ENCODE results near the gene RABGAP1L. TPM values are rescaled to one million over a fixed set of nuclear protein-coding genes. Genes with fewer than 3 reads are reported as not detected.

The RABGAP1L gene
- total and polyA plus RNA-seq, 2 donors (not counting 3 experiments of a cell fraction or from before 2014, with no cell fraction given) = 6.4 to 22.2 TPM

GRCh38 chr1:174406421-174406820 is 247.1 kb downstream of the RABGAP1L start:
- Histone ChIP-seq H3K4me2 (ENCODE audit: insufficient read depth, low read length) (no peak overlapping the region), H3K9ac (replicated peaks; ENCODE audit: extremely low read depth, insufficient read depth, low read length) (no peak overlapping the region), H2AFZ (ENCODE audit: low read depth, low read length) (no peak overlapping the region), H3K27ac (ENCODE audit: insufficient read depth, low read depth, low read length) (no peak overlapping the region), H3K4me3 (replicated peaks in 1 of 3; ENCODE audit: insufficient read depth in 1 of 3, low read depth in 1 of 3, low read length in 3 of 3) (no peak overlapping the region), H3K27me3 (ENCODE audit: control insufficient read depth in 2 of 2, insufficient read depth in 2 of 2, low read length in 2 of 2) (no peaks in the 10 kb centered on the region), H3K4me1 (ENCODE audit: control insufficient read depth, extremely low read depth, insufficient read depth, low read length) (no peaks in the 10 kb centered on the region), H4K20me1 (replicated peaks; ENCODE audit: control insufficient read depth, extremely low read depth, insufficient read depth, low read length) (no peaks in the 10 kb centered on the region), H3K9me3 (replicated peaks; ENCODE audit: control insufficient read depth, insufficient read depth, low read length) (no peaks in the 10 kb centered on the region), H3K36me3 (ENCODE audit: control insufficient read depth in 2 of 2, extremely low read depth in 1 of 2, insufficient read depth in 2 of 2, low read length in 2 of 2) (no peaks in the 10 kb centered on the region), H3K9me1 (replicated peaks; ENCODE audit: control insufficient read depth, extremely low read depth, insufficient read depth, low read length) (no peaks in the 10 kb centered on the region), H3K79me2 (ENCODE audit: control insufficient read depth, insufficient read depth, low read length) (no peaks in the 10 kb centered on the region)
- ChIA-PET POLR2A (no interaction called here), CTCF (no interaction called here)
- BruUV-seq (replicated peaks) = no TSS peak
- intact Hi-C loops (cut with micrococcal nuclease) (no loop called here), dilution Hi-C loops (cut with MboI; ENCODE audit: extremely low pct_ligation_motif_present, low sequenced_read_pairs) (no loop called here)
- TF ChIP-seq MYC (IDR thresholded peaks at IDR 0.05; ENCODE audit: low read depth, low read length) = no peak
- no peak for TF ChIP-seq EZH2 (IDR thresholded peaks at IDR 0.05; ENCODE audit: borderline replicate concordance, low read depth, low read length, severe bottlenecking)
- TF ChIP-seq FOS (IDR thresholded peaks at IDR 0.05; ENCODE audit: borderline replicate concordance, insufficient read depth, low read length) = no peak
- no peak for TF ChIP-seq CTCF (IDR thresholded peaks at IDR 0.05; ENCODE audit: extremely low read depth in 1 of 2, insufficient read depth in 1 of 2, low read depth in 1 of 2, low read length in 2 of 2)
- TF ChIP-seq POLR2AphosphoS5 (IDR thresholded peaks at IDR 0.05; ENCODE audit: insufficient read depth, low read depth, low read length) = no peak
- TF ChIP-seq JUN (IDR thresholded peaks at IDR 0.05; ENCODE audit: borderline replicate concordance, insufficient read depth, insufficient read length, low read depth) = no peak
- TF ChIP-seq MAX (IDR thresholded peaks at IDR 0.05; ENCODE audit: insufficient read depth, insufficient read length) = no peak
- no peak for TF ChIP-seq POLR2A (IDR thresholded peaks at IDR 0.05; ENCODE audit: low read depth, low read length)
- no peak for TF ChIP-seq GATA2 (IDR thresholded peaks at IDR 0.05; ENCODE audit: insufficient read depth, insufficient read length, low read depth, low read length)
- DNase-seq (ENCODE audit: low read depth, low spot score) (no peak), FAIRE-seq (no peak)

Measured in endothelial cell of umbilical vein (primary cell).